Tibial nerve (tissue), 3 donors: ENCODE results near the gene MOSPD3.

ENCODE experiments used
- CTCF ChIP-seq, 5 experiments: fragments of 200-600 bp in 3 of 5; fragments of 450-650 bp in 2 of 5; sonication (generic) in 3 of 5; IDR thresholded peaks; one replicate each; pipeline ENCODE4 v1.5.1; 2016 to 2019; ENCODE audit warnings: antibody characterized with exemption in 5 of 5, mild to moderate bottlenecking in 3 of 5, moderate library complexity in 2 of 5
- POLR2A ChIP-seq, 2 donors: fragments of 450-650 bp; IDR thresholded peaks; one replicate each; pipeline ENCODE4 v1.6.1; 2017; ENCODE audit warnings: antibody characterized with exemption in 2 of 2, mild to moderate bottlenecking in 2 of 2, moderate library complexity in 2 of 2

GRCh38 chr7:100570954-100571828 is 41.1 kb upstream of the MOSPD3 start:
- TF ChIP-seq CTCF (IDR thresholded peaks at IDR 0.05) (no peak), POLR2A (IDR thresholded peaks at IDR 0.05) (no peak)
